WERI-Rb-1 (cell line): ENCODE data around the gene PRDX2.

Experiments used
- DNase-seq: peaks from one replicate; pipeline ENCODE4 v3.0.0-alpha.2; 2020
- H3K27ac ChIP-seq: fragments of 250-450 bp; sonication (Bioruptor Pico); 2 replicates; pipeline ENCODE4 v1.5.1; 2020; ENCODE audit warnings: mild to moderate bottlenecking, moderate library complexity
- H3K27me3 ChIP-seq: fragments of 250-450 bp; sonication (Bioruptor Pico); 2 replicates; pipeline ENCODE4 v1.5.1; 2021; ENCODE audit warnings: mild to moderate bottlenecking, low read depth, moderate library complexity; ENCODE audit not compliant: insufficient read depth, severe bottlenecking
- H3K36me3 ChIP-seq: fragments of 250-450 bp; sonication (Bioruptor Pico); 2 replicates; pipeline ENCODE4 v1.5.1; 2020; ENCODE audit warnings: mild to moderate bottlenecking, moderate library complexity
- H3K4me3 ChIP-seq: 2 replicates; pipeline ENCODE4 v1.5.1; 2011; ENCODE audit warnings: low read depth, mild to moderate bottlenecking, control low read depth, low read length
- H3K9me3 ChIP-seq: fragments of 250-450 bp; sonication (Bioruptor Pico); 2 replicates; pipeline ENCODE4 v1.5.1; 2021; ENCODE audit warnings: mild to moderate bottlenecking, moderate library complexity; ENCODE audit not compliant: severe bottlenecking
- CTCF ChIP-seq: IDR thresholded peaks from 2 replicates; pipeline ENCODE4 v1.5.1; 2011; ENCODE audit warnings: low read depth, mild to moderate bottlenecking, control low read depth, inconsistent platforms, low read length

PRDX2 gene

DNA sequence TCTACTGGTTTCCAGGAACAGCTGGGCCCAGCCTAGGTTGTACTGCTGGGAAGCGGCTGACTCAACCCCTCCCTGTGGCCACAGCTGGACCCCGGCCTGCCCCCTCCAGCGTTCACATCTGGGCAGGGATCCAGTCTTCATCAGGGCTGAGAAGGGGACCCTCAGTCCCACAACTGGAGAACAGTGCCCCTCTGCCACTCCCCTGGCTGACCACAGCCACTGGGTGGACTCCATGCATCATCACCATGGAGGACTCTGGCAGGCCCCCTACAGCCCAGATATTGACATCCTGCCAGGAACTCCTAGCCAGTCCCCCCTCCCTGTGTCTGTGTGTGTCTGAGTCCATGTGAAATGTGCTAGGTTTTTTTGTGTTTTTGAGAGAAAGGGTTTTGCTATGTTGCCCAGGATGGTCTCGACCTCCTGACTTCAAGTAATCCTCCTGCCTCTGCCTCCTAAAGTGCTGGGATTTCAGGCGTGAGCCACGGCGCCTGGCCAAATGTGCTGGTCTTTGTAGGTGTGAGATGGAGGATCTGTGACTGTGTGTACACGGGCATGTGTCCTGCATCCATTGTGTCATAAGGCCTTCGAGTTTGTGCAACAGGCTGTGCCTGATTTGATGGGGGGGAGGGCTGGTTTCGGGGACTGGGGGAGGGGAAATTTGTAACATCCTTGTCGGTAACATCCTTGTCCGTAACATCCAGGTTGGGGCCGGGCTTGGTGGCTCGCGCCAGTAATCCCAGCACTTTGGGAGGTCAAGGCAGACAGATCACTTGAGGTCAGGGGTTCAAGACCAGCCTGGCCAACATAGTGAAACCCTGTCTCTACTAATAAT lies 22.2 kb downstream of the PRDX2 start:
- DNase-seq: peak; percentile 50
- Histone ChIP-seq H3K4me3 (no peak overlapping the region), H3K27ac (peak overlapping the region; percentile 84), H3K27me3 (no peaks in the 10 kb centered on the region), H3K9me3 (no peaks in the 10 kb centered on the region), H3K36me3 (peaks cover 2% of the 10 kb centered on the region)
- TF ChIP-seq CTCF: peak; percentile 34; the same call in 1 of the 2 replicates

GRCh38 chr19:12778905-12779161 lies 22.8 kb downstream of the PRDX2 start:
- peak overlapping the region; percentile 84 for H3K27ac ChIP-seq
- TF ChIP-seq CTCF: no peak
- no peak for DNase-seq
- H3K36me3 ChIP-seq: peaks cover 7% of the 10 kb centered on the region
- no peaks in the 10 kb centered on the region for H3K27me3 ChIP-seq
- H3K4me3 ChIP-seq: peak overlapping the region; percentile 64; the same call in 1 of the 2 replicates
- H3K9me3 ChIP-seq: no peaks in the 10 kb centered on the region

DNA sequence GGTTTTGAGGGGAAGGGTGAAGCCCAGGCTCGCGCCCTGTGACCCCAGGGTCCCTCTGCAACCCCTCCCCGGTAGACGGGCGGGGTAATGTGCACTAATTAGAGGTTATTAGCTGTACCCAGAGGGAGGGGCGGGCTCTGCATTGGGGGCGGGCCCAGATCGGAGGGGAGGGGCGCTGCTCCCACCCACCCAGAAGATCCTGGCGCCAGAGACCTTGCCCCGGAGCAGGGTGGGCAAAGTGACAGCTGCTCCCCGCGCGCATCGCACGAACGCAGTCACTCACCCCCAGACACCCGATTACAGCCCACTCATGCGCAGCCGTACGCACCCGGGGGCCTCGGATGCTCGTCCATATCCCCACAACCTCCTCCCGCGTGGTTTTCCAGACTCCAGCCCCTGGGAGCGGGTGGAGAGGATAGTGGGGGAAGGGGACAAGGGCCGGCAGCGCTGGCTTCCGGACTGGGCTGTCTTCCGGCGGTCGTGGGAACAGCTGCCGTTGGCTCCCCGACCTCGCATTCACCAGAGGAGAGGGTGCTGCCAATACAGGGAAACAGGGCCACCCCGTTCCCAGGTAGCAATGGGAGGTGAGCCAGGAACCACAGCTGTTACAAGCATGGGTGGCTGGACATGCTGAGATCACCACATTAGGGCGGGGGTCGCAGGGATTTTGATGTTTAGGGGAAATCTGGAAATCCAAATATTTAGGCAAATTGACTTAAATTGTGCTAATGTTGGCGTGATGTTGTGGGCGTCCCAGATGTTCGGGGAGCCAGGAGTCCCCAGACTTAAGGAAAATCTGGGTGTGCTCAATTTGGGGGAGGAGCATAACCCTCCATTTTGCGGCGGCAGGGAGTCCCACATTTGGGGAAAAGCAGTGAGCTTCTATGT lies 23.3 kb downstream of the PRDX2 start:
- no peak for TF ChIP-seq CTCF
- Histone ChIP-seq H3K27me3 (no peaks in the 10 kb centered on the region), H3K4me3 (peak overlapping the region; percentile 64), H3K27ac (peak overlapping the region; percentile 84), H3K36me3 (peaks cover 8% of the 10 kb centered on the region), H3K9me3 (no peaks in the 10 kb centered on the region)
- DNase-seq: peak; percentile 81

DNA sequence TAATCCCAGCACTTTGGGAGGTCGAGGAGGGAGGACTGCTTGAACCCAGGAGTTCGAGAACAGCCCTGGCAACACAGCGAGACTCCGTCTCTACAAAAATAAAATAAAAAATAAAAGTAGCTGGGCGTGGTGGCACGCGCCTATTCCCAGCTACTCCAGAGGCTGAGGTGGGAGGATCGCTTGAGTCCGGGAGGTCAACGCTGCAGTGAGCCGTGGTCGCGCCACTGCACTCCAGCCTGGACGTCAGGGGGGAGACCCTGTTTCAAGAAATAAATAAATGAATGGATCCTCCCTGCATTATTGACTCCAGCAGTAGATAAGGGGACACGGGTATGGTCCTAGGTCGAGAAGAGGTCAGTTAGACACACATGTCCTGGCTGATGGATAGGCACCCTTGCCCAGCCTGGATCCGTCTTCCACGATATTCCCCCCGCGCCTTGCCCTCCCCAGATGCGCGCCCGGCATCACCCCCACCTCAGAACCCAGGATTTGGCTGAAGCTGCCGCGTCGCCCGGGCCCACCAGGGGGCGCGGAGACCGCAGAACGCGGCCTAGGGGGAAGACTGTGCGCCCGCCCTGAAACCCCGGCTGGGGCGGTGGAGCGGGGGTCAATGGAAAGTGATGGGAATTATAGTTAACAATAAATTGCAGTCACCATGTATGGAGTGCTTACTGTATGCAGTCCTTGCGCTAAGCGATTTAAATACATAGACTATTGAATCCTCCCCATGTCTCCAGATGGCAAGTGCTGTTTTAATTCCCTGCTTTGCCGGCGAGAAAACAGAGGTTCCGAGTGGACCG lies 24.2 kb downstream of the PRDX2 start:
- Histone ChIP-seq H3K27ac (peak overlapping the region; percentile 84), H3K36me3 (peaks cover 8% of the 10 kb centered on the region), H3K4me3 (peak overlapping the region; percentile 64), H3K27me3 (no peaks in the 10 kb centered on the region), H3K9me3 (no peaks in the 10 kb centered on the region)
- peak; percentile 86 for DNase-seq
- peak; percentile 80 for TF ChIP-seq CTCF

- peaks cover 8% of the 10 kb centered on the region for H3K36me3 ChIP-seq
- H3K27ac ChIP-seq: peak within 1 kb of the TSS; percentile 81
- DNase-seq: no peak
- no peaks in the 10 kb centered on the region for H3K9me3 ChIP-seq
- no peak for TF ChIP-seq CTCF
- no peaks in the 10 kb centered on the region for H3K27me3 ChIP-seq
- H3K4me3 ChIP-seq: peak within 1 kb of the TSS; percentile 56
Measured at GRCh38 chr19:12774588-12775555, 26.7 kb downstream of the PRDX2 start, which contains the start of gene HOOK2. TSS of gene HOOK2 (minus strand) at chr19:12775552. CDS start at chr19:12775449, 103 bp downstream.
